Right renal pelvis (tissue), 4 donors: Measurements from ENCODE around the gene GMEB2. TPM values are rescaled to one million over a fixed set of nuclear protein-coding genes. Genes with fewer than 3 reads are reported as not detected.
"Not testable (repeated sequence)": the region's sequence is repeated elsewhere in the genome, so short reads cannot be mapped to it uniquely, and the experiment has no call there.

ENCODE experiments used
- DNase-seq, 4 donors: peaks; one replicate each; pipeline ENCODE4 v3.0.0-alpha.2; 2013; ENCODE audit warnings: low read depth in 4 of 4, low spot score in 3 of 4, missing footprints in 1 of 4
- polyA plus RNA-seq, 4 donors: library from polyadenylated mRNA; unstranded; fragments of 120-200 nt; gene quantifications; one replicate each; pipeline ENCODE4 v1.2.1, GENCODE V29; 2013; ENCODE audit not compliant: insufficient read length in 4 of 4

Gene GMEB2
- polyA plus RNA-seq, 4 donors = 9.4 to 12.7 (median 10.7) TPM

- no peak for DNase-seq
Observed at GRCh38 chr20:63564036-63564810, 62.7 kb downstream of the GMEB2 start.

DNA sequence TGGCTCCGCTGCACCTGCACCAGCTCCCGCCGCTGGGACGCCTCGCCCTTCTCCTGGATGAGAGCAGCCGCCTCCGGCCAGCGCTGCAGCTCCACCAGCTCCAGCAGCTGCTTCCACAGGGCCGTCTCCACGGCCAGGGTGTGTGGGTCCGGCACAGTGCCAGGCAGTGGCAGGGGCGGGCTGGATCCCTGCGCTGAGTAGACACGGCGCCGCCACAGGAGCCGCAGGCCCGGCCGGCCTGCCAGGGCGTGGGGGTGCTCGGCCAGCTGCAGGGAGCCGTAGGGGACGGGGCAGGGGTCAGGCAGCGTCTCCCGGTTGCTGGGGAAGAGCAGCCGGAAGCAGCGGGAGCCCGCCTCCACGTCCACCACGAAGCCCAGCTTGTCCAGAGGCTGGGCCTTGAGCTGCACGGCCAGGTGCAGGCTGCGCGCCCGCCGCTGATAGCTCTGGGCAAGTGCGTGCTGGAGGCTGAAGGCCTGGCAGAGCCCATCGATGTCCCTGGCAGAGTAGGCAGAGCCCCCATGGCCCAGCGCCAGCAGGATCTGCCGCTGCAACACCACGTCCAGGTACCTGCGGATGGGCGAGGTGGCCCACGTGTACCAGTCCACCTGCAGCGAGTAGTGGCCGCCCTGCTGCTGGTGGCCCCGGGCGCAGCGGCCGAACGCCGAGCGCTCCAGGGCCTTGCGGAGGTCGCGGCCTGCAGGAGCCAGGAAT lies 63.5 kb downstream of the GMEB2 start:
- no peak for DNase-seq

GRCh38 chr20:63562461-63563224 lies 64.3 kb downstream of the GMEB2 start:
- no peak for DNase-seq

DNA sequence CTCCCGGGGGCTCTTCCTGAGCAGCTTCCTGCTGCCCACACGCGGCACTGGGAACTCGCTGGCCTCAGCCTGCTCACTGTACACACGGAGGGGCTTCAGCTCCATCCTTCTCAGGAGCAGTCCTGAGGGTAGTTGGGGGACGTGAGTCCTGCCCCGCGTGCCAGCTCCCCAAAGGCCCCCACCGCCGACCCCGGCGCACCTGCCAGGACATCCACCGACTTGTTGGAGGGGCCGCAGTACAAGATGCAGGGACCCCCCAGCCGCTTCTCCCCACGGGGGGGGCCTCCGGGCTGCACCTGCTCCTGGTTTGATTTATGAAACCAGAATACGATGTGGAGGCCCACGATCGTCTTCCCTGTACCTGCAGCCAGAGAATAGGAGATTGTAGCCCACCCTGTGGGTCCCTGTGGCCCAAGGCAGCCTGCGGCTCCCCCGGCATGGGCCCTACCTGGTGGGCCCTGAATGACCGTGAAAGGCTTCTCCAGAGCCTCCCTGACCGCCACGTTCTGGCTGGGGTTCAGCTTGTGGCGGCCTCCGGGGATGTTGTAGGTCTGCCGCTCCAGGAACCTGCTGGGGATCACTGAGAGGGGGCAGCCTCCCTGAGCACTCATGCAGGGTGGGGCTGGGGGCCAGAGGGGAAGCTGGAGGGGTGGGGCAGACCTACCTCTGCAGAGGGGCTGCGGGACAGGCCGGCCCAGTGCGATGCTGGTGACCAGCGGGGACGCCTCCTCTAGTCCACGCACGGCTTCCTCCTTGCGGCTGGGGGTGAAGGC lies 65.1 kb downstream of the GMEB2 start:
- DNase-seq = no peak

DNA sequence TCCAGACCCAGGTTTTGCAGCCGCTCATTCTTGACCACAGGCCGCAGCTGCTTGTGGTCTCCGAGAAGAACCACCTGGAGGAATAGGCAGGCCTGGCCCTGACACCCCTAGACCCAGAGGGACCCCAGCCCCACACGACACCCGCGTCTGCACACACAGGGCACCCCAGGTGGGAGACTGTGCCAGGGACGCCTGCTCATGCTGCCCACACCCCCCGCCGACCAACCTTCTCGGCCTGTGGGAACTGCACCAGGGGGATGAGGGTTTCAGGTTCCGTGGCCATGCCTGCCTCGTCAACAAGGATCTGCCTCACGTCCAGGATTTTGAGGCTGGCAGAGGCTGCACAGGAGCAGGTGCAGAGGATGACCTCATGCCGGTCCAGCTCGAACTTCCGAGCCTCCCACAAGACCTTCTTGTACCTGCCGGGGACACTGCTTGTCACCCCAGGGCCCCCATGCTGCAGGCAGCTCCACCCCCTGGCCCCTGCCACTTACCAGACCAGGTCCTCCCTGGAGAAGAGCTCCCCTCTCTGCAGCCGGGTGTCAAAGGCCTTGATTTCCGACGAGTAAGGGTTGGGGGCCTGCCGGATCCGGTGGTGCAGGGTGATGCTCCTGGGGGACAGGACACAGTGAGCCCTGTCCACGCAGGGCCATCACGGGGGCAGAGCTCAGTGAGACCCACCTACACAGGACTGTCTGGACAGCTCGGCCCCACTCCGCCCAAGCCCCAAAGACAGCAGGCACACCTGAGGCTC lies 65.9 kb downstream of the GMEB2 start:
- DNase-seq = no peak

DNA sequence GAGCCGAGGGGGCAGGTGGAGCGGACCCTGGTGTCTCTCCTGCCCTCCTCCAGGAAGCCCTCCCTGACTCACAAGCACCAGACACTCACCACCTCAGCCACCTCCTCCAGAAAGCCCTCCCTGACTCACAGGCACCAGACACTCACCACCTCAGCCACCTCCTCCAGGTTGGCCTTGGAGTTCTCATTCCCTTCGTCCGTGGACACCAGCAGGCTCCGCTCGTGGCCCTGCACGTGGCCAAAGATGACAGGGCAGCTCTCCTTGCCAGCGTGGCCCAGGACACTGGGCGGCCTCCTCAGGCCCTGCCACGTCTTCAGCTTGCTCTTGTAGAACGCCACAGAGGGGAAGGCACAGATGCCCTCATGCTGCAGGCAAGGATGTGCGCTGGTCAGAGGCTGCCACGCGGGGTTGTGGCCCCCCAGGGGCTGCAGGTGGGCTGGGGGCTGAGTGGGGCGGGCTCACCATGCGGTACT lies 66.5 kb downstream of the GMEB2 start:
- no peak for DNase-seq

DNA sequence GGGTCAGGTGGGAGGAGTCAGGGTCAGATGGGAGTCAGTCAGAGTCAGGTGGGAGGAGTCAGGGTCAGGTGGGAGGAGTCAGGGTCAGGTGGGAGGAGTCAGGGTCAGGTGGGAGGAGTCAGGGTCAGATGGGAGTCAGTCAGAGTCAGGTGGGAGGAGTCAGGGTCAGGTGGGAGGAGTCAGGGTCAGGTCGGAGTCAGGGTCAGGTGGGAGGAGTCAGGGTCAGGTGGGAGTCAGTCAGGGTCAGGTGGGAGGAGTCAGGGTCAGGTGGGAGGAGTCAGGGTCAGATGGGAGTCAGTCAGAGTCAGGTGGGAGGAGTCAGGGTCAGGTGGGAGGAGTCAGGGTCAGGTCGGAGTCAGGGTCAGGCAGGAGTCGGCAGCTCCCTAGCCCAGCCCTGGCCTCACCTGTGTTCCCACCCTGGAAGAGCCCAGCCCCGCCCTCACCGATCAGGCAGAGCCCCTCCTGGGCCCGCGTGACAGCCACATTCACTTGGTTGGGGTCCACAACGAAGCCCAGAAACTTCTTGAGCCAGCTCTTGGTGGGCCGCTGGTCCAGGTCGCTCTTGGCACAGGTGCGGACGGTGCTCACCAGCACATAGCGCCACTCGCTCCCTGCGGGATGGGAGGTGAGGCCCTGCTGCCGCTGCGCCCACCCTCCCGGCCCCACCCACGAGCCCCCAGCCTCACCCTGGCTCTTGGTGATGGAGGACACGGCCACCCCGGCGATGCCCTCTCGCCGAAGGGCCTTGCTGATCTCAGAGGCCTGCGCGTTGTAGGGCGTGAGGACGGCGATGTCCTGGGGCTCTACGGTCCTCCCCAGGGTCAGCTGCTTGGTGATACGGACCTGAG lies 67.2 kb downstream of the GMEB2 start:
- DNase-seq = not testable (repeated sequence)

GRCh38 chr20:63558804-63559484 lies 68.0 kb downstream of the GMEB2 start:
- DNase-seq = no peak

- no peak for DNase-seq
Observed at GRCh38 chr20:63557481-63557891, 69.4 kb downstream of the GMEB2 start.

GRCh38 chr20:63556873-63557478 lies 69.9 kb downstream of the GMEB2 start:
- DNase-seq = no peak

GRCh38 chr20:63555661-63556381 lies 71.1 kb downstream of the GMEB2 start:
- no peak for DNase-seq

DNA sequence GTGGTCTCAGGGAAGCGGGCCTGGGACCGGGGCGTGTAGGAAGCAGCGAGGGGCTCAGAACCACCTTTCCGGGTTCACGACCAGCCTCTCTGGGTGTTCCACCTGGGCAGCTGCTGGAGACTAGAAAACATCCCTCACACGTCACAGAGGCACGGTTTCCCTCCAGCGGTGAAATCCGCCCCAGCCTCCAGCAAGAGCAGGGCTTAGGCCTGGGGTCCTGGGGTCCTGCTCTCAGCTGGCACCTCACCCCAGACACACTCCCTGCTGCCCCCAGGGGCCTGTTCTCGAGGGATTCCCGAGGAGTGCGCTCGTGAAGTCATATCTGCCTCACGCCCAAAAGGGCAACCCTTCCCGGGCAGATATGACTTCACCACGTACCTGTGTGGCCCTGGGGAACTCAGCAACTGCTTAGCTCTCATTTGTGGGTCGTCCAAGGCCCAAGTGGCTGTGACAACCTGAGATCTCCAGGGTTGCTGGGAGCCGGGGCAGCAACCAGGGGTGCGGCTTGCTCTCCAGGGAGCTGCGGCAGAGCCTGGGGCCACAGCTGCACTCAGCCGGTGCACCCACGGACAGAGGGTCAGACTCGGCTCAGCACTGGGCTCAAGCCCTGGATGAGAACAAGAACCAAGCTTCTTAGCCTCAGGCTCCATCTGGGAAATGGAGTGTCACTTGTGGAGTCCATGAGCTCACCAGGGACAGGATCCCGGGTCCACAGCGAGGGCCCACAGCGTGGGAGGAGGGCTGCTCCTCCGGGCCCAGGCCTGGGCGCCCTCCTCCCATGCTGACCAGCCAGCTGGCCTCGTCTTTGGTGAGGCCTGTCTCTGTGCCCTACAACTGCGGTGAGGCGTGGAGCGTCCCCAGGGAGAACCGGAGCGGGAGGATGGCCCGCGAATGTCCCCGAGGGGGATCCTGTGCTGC lies 72.3 kb downstream of the GMEB2 start:
- no peak for DNase-seq

GRCh38 chr20:63553933-63554290 lies 73.0 kb downstream of the GMEB2 start, which contains the start of gene FNDC11:
FNDC11 (plus strand) TSS chr20:63554159; CDS start chr20:63555664, 1,505 bp downstream.
- DNase-seq = no peak

- DNase-seq = no peak
Observed at GRCh38 chr20:63553251-63553932, 73.5 kb downstream of the GMEB2 start.

DNA sequence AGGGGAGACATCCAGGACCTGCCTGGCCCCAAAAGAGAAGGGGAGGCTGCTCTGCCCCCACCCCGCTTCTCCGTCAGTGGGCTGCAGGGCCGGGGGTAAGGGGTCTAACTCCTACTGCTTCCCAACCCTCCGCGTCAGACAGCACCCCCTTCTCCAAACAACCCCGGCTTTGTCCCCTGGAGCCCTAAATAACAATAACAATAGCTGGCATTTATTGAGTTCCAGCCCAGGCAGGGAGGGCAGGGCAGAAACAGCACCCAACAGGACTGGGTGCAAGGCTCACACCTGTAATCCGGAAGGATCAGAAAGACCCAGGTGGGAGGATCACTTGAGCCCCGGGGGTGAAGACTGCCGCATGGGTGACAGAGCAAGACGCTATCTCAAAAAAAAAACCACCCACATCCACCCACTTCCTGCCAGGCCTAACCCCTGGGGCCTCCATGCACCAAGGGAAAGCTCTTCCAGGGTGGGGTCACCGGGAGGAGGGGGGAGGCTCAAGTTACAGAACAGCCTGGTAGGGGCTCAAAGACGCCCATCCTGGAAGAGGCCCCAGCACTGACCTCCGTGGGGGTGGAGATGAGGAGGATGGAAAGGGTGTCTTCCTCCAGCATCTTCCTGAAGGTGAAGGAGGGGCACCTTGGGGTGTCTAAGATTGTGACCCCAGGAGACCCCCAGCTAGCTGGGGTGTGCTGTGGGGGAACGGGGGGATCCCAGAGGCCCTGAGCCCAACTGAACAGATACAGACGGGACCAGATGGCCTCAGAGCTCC lies 74.2 kb downstream of the GMEB2 start:
- no peak for DNase-seq
